ENCODE measurements around the gene OGDHL.
"Not testable (repeated sequence)": the region's sequence is repeated elsewhere in the genome, so short reads cannot be mapped to it uniquely, and the experiment has no call there.

OGDHL gene

GRCh38 chr10:49760789-49761188 lies 1.3 kb downstream of the OGDHL start:
- no peak for TF ChIP-seq CTCF (IDR thresholded peaks at IDR 0.05; ENCODE audit: low read depth, low read length, missing control alignments)
- Histone ChIP-seq H3K4me3 (ENCODE audit: low read depth, low read length) (no peak overlapping the region), H3K27ac (no peak overlapping the region), H3K36me3 (replicated peaks) (no peaks in the 10 kb centered on the region), H3K27me3 (replicated peaks) (peaks cover 11% of the 10 kb centered on the region)
- in situ Hi-C loops (cut with HindIII; ENCODE audit: low pct_ligation_motif_present, low sequenced_read_pairs) = no loop called here
- no peak for DNase-seq

GRCh38 chr10:49759787-49760551 lies 2.2 kb downstream of the OGDHL start:
- H3K27me3 ChIP-seq (replicated peaks) = peaks cover 11% of the 10 kb centered on the region
- in situ Hi-C loops (cut with HindIII; ENCODE audit: low pct_ligation_motif_present, low sequenced_read_pairs) = no loop called here
- DNase-seq = no peak

GRCh38 chr10:49758249-49758930 lies 3.7 kb downstream of the OGDHL start:
- H3K4me3 ChIP-seq (ENCODE audit: low read depth, low read length) = no peak overlapping the region
- H3K27me3 ChIP-seq (replicated peaks) = peaks cover 11% of the 10 kb centered on the region
- DNase-seq = no peak
- TF ChIP-seq CTCF (IDR thresholded peaks at IDR 0.05; ENCODE audit: low read depth, low read length, missing control alignments) = no peak
- no peaks in the 10 kb centered on the region for H3K36me3 ChIP-seq (replicated peaks)
- in situ Hi-C loops (cut with HindIII; ENCODE audit: low pct_ligation_motif_present, low sequenced_read_pairs) = no loop called here
- no peak overlapping the region for H3K27ac ChIP-seq

More at GRCh38 chr10:49759787-49760551, 2.2 kb downstream of the OGDHL start:
- H3K36me3 ChIP-seq (replicated peaks) = no peaks in the 10 kb centered on the region
- no peak overlapping the region for H3K27ac ChIP-seq
- TF ChIP-seq CTCF (IDR thresholded peaks at IDR 0.05; ENCODE audit: low read depth, low read length, missing control alignments) = no peak
- no peak overlapping the region for H3K4me3 ChIP-seq (ENCODE audit: low read depth, low read length)

- peaks cover 7% of the 10 kb centered on the region for H3K27me3 ChIP-seq (replicated peaks)
- DNase-seq = no peak
- in situ Hi-C loops (cut with HindIII; ENCODE audit: low pct_ligation_motif_present, low sequenced_read_pairs) = no loop called here
- H3K36me3 ChIP-seq (replicated peaks) = no peaks in the 10 kb centered on the region
- no peak overlapping the region for H3K27ac ChIP-seq
- H3K4me3 ChIP-seq (ENCODE audit: low read depth, low read length) = no peak overlapping the region
- no peak for TF ChIP-seq CTCF (IDR thresholded peaks at IDR 0.05; ENCODE audit: low read depth, low read length, missing control alignments)
Measured at GRCh38 chr10:49756641-49757040, 5.5 kb downstream of the OGDHL start.

GRCh38 chr10:49756031-49756430 lies 6.1 kb downstream of the OGDHL start:
- H3K4me3 ChIP-seq (ENCODE audit: low read depth, low read length) = no peak overlapping the region
- TF ChIP-seq CTCF (IDR thresholded peaks at IDR 0.05; ENCODE audit: low read depth, low read length, missing control alignments) = no peak
- no peaks in the 10 kb centered on the region for H3K36me3 ChIP-seq (replicated peaks)
- in situ Hi-C loops (cut with HindIII; ENCODE audit: low pct_ligation_motif_present, low sequenced_read_pairs) = no loop called here
- no peak for DNase-seq
- H3K27me3 ChIP-seq (replicated peaks) = peaks cover 4% of the 10 kb centered on the region
- H3K27ac ChIP-seq = no peak overlapping the region

- H3K27me3 ChIP-seq (replicated peaks); DNase-seq; H3K36me3 ChIP-seq (replicated peaks); H3K4me3 ChIP-seq (ENCODE audit: low read depth, low read length); H3K27ac ChIP-seq; in situ Hi-C loops (cut with HindIII; ENCODE audit: low pct_ligation_motif_present, low sequenced_read_pairs): not testable (repeated sequence)
Measured at GRCh38 chr10:49754951-49755350, 7.2 kb downstream of the OGDHL start.
